ENCODE data around the gene EMD. TPM values are rescaled to one million over a fixed set of nuclear protein-coding genes. Genes with fewer than 3 reads are reported as not detected.

EMD gene
- total RNA-seq, 1 experiment from 2014 or later: 115 TPM

- H3K79me2 ChIP-seq (ENCODE audit: insufficient read depth, low read length): no peaks in the 10 kb centered on the region; the same call in 1 of the 2 replicates
- TF ChIP-seq CTCF (conservative IDR thresholded peaks at IDR 0.05): no peak
- no peak for DNase-seq
- H2BK12ac ChIP-seq (ENCODE audit: insufficient read length, low read depth, low read length): no peak overlapping the region
- Mint-ChIP-seq H3K4me3 (peak overlapping the region; percentile 42 to 48; a peak in 3 of 5 replicates), H3K36me3 (ENCODE audit: insufficient read depth in 1 of 3, low read depth in 3 of 3) (peaks cover 15 to 29% (median 22%) of the 10 kb centered on the region in 3 experiments), H3K27me3 (ENCODE audit: low read depth) (peaks cover 2% of the 10 kb centered on the region; the same call in 1 of the 2 replicates), H3K4me1 (peaks cover 17 to 42% of the 10 kb centered on the region in 2 experiments), H3K9me3 (peaks cover 46 to 53% of the 10 kb centered on the region in 2 experiments), H3K27ac (peak overlapping the region in 1 of 3 experiments; percentile 88; a peak in 2 of 7 replicates)
- H3T11ph ChIP-seq (ENCODE audit: low read length): no peak overlapping the region
- H3K79me1 ChIP-seq (ENCODE audit: insufficient read depth, low read depth, low read length, poor library complexity, severe bottlenecking): no peaks in the 10 kb centered on the region
- H3K9me3 ChIP-seq (ENCODE audit: control insufficient read depth, low read depth, low read length): peaks cover 14% of the 10 kb centered on the region
- H3K23ac ChIP-seq (ENCODE audit: insufficient read length, low read depth, low read length): no peak overlapping the region
- no peak overlapping the region for H2BK20ac ChIP-seq (ENCODE audit: low read depth, low read length, poor library complexity, severe bottlenecking)
- H4K91ac ChIP-seq (ENCODE audit: insufficient read length, low read depth, low read length): no peak overlapping the region
- H2AFZ ChIP-seq (ENCODE audit: low read length): no peak overlapping the region
- WGBS (ENCODE audit: extremely low coverage, insufficient read length, low lambda C conversion rate): no CpG with 5 or more reads among the region's 6 CpGs
- no peak overlapping the region for H2AK5ac ChIP-seq (ENCODE audit: insufficient read length, low read length)
- no peak overlapping the region for H2BK5ac ChIP-seq (ENCODE audit: insufficient read length, low read length)
- H3K23me2 ChIP-seq (ENCODE audit: insufficient read length, low read depth, low read length, poor library complexity, severe bottlenecking): peaks cover 9% of the 10 kb centered on the region
- no peak overlapping the region for H3K18ac ChIP-seq (ENCODE audit: insufficient read length, low read depth, low read length)
- H3K4me2 ChIP-seq (ENCODE audit: insufficient read depth, insufficient read length, low read length): peak overlapping the region; percentile 37
- H4K5ac ChIP-seq (ENCODE audit: insufficient read length, low read depth, low read length): no peak overlapping the region
- H4K20me1 ChIP-seq (ENCODE audit: control insufficient read depth, insufficient read depth, insufficient read length): no peaks in the 10 kb centered on the region
- H3K14ac ChIP-seq (ENCODE audit: insufficient read depth, low read length): no peak overlapping the region
- no peak overlapping the region for H3K4ac ChIP-seq (ENCODE audit: low read depth, low read length)
- no peak overlapping the region for H2BK15ac ChIP-seq (ENCODE audit: low read depth, low read length)
- no peak overlapping the region for H3K56ac ChIP-seq (ENCODE audit: insufficient read length, low read depth, low read length)
- H3K4me1 ChIP-seq (ENCODE audit: insufficient read depth, low read length): no peaks in the 10 kb centered on the region; the same call in 1 of the 2 replicates
- H3K27me3 ChIP-seq (ENCODE audit: insufficient read depth, low read length): no peaks in the 10 kb centered on the region
- H2BK120ac ChIP-seq (ENCODE audit: low read depth, low read length, poor library complexity, severe bottlenecking): no peak overlapping the region
- H3K9ac ChIP-seq (ENCODE audit: extremely low read depth, insufficient read length, low read length): peak overlapping the region; percentile 26
- H3K27ac ChIP-seq (ENCODE audit: insufficient read length, low read depth, low read length): peak overlapping the region; percentile 83
- H4K8ac ChIP-seq (replicated peaks; ENCODE audit: insufficient read length, low read depth, low read length): no peak overlapping the region
Measured at GRCh38 chrX:154381271-154381670, 2.2 kb downstream of the EMD start.
